GM18519 (cell line): Measurements from ENCODE around the gene NPIPA8.
"Not testable (repeated sequence)": the region's sequence is repeated elsewhere in the genome, so short reads cannot be mapped to it uniquely, and the experiment has no call there.

Source experiments
- ATAC-seq: cut with Tn5 transposase; IDR thresholded peaks from one replicate; pipeline ENCODE4 v1.9.1; 2021; ENCODE audit warnings: mild to moderate bottlenecking, moderate library complexity; ENCODE audit not compliant: unreplicated experiment, low FRiP score

NPIPA8 gene

DNA sequence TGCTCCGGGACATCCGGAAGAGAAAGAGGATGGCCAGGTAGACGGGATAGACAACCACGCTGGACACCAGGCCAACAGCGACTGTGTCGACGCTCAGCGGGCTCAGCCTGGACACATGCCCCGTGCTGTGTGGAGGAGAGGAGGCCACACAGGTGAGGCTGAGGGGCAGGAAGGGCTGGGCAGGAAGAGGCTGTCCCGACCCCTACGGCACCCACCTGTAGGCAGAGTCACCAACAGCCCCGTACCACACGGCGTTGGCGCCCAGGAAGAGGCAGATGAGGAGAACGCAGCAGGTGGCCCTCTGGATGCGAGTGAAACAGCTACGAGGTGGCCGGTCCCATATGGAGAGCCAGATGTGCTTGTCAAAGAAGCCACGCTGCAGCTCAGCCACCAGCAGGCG is at the start of gene NPIPA8:
NPIPA8 (minus strand) TSS at position 101 of the 400 bp plus-strand sequence. CDS start 4,074 bp downstream, outside the sequence.
- not testable (repeated sequence) for ATAC-seq

DNA sequence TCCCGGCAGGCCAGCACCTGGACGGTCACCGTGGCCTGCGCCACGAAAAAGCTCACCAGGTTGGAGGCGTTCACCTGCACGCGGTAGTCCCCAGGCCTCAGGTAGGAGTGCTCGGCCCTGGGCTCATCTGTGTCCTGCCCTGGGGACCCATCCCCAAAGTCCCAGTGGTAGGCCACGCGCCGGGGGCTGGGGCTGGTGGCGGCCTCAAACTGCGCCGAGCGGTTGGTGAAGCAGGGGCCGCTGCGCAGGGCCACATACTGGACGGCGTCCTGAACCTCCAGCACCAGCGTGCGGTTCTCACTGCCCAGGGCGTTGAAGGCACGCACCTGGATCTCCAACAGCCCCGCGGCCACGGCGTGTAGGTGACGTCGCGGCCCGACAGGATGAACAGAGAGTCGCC is 48.7 kb upstream of the NPIPA8 start:
- ATAC-seq, result not testable (repeated sequence)

DNA sequence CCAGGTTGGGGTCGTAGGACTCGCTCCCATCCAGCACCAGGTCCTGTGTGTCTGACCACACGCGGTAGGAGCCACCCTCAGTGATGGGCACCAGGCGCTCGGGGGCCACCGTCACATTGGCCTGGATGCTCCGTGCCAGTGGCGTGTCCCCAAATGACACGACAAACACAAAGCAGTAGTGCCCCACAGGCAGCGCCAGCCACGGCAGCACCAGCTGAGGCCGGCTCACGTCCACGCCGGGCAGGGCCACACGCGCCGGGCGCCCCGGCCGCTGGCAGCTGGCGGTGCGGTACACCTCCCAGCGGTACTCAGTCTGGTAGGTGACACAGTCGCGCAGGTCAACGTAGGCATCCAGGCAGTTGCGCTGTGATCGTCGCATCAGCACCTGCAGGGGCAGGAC is 48.3 kb upstream of the NPIPA8 start:
- not testable (repeated sequence) for ATAC-seq

DNA sequence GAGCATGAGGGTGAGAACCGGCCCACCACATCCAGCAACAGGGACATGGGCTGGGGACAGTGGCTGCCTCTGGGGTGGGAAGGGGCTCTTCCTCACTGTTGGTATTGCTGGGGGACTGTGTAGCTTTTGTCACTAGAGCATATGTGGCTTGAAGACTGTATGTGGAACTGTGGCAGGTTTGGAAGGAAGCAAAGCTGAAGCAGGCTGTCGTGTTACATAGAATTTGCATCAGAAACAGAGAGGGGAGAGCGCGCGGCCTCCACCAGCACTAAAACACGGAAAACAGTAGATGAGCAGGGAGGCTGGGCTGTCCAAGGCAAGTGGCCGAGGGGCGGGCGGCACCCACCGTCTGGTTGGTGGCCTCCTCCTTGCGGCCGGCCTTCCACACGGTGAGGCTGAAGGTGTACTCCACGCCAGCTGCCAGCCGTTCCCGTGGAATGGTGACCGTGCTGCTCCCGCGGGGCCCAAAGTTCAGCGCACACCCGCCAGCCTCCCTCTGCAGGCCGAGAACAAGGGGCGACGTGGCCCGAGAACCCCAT is 47.6 kb upstream of the NPIPA8 start:
- ATAC-seq, result not testable (repeated sequence)

DNA sequence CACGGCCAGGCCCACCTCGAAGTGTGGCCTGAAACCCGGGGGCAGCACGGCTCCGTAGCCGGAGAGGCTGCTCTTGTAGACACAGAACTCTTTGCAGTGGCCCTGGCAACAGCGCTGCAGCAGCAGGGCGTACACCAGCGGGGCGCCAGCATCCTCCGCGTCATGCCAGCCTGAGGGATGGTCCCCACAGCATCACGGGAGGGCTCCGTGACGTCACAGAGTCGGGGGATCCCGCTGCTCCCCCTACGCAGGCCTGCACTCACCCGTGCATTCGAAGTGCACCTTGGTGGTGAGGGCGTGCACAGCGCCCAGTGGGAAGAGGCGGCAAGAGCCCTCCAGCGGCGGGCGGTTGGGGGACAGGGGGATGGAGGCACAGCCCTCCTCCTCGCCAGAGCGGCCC is 46.2 kb upstream of the NPIPA8 start:
- not testable (repeated sequence) for ATAC-seq

DNA sequence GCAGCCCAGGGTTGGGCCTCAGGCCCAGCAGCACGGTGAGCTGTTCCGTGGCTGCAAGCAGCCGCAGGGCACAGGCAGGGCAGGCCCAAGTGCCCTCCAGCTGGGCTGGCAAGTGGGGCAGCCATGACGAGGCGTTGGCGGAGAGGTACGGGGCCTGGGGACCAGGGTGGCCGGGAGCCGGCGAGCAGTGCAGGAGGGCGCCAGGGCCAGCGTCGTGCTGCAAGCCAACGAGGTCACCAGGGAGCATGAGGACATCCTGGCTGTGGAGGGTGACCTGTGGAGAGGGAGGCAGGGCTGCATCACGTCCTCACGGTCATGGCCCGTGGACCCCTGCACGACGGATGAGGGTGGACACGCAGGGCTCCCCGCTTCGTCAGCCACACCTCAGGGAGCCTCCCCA is 11.2 kb upstream of the NPIPA8 start:
- ATAC-seq, result not testable (repeated sequence)

DNA sequence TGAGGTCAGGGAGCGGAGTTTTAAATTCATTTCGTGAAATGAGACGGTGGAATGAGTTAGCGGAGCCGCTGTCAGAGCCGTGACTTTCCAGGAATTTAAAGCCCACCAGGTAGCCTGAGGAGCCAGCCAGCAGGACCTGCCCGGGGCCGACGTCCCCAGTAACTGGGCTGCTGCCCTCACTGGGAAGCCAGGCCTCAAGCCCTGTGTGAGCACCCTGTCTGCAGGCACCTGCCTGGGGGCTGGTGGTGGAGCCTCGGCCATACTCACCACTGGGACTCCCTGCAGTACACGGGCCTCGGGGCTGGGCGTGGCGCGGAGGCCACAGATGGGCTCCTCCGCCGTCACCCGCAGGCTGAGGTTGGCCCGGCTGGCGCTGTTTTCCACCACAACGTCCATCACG is 10.5 kb upstream of the NPIPA8 start:
- not testable (repeated sequence) for ATAC-seq

DNA sequence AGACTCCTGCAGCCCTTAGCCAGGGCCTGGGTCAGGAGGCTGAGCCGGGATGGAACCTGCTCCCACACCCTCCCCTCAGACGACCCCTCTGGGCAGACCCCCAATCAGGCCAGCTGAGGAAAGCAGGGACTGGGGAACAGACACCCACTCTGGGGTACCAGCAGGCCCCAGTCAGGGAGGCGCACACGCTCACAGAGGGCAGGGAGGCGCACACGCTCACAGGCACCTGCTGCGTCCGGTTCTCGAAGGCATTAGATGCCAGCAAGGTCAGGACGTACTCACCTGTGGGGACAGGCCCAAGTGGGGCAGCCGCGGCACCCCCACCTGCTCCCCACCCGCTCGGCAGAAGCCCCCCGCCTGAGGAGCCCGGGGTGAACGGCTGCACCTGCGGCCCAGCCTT is 8.1 kb upstream of the NPIPA8 start:
- not testable (repeated sequence) for ATAC-seq

DNA sequence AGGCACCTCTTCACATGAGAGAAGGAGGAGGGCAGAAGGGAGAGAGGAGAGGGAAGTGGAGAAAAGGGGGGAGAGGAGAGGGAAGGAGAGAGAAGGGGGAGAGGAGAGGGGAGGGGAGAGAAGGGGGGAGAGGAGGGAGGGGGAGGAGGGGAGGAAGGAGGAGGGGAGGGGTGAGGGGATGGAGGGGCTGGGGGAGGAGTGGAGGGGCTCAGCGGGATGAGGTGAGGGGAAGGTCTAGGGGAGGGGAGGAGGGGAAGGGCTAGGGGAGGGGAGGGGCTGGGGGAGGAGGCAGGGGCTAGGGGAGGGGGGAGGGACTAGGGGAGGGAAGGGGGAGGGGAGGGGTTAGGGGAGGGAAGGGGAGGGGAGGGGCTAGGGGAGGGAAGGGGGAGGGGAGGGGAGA is 5.5 kb upstream of the NPIPA8 start:
- not testable (repeated sequence) for ATAC-seq

DNA sequence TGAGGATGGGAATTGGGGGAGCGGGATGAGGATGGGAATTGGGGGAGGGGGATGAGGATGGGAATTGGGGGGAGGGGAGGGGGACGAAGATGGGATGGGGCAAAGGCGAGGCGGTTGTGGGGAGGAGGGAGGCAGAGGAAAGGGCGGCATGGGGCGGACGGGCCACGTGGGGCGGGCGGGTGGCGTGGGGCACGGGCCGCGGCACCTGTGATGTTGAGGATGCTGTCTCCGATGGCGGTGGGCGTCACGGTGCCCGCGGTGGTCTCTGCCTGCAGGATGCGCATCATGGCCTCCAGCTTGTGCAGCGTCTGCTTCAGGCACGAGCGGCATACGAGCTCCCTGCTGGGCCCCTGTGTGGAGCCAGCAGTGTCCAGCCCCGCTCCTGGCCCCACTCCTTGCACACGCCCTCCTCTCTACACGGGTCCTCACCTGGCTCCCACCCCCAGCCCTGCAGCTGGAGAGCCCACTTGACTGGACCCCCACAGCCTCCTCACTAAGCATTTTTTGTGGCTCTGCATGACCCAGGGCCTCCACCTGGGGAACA is 5.0 kb upstream of the NPIPA8 start:
- ATAC-seq, result not testable (repeated sequence)

DNA sequence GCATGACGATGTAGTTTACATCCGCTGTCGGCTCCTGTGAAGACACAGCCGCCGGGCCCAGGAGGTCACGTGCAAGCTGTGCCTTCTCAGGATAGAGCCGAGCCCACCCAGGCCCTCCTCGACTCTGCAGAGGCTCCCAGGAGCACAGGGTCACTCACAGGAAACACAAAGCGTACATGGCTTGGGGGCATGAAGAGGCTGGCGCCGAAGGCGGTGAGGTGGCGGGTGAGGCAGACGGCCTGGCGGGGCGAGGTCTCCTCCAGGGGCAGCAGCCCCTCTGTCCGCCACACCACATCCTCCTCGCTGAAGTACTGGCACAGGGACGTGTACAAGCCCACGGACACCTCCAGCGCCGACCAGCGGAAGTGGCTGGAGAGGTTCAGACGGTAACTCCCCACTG is 2.7 kb upstream of the NPIPA8 start:
- ATAC-seq, result not testable (repeated sequence)

DNA sequence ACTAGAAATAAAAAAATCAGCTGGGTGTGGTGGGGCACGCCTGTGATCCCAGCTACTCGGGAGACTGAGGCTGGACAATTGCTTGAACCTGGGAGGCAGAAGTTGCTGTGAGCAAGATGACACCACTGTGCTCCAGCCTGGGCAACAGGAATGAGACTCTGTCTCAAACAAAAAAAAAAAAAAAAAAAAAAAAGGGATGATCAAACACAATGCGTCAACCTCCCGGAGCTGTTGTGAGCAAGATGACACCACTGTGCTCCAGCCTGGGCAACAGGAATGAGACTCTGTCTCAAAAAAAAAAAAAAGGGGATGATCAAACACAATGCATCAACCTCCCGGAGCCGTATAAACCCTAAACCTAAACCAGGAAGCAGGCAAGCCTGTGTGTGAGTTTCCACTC is 24.7 kb downstream of the NPIPA8 start:
- ATAC-seq, result not testable (repeated sequence)

DNA sequence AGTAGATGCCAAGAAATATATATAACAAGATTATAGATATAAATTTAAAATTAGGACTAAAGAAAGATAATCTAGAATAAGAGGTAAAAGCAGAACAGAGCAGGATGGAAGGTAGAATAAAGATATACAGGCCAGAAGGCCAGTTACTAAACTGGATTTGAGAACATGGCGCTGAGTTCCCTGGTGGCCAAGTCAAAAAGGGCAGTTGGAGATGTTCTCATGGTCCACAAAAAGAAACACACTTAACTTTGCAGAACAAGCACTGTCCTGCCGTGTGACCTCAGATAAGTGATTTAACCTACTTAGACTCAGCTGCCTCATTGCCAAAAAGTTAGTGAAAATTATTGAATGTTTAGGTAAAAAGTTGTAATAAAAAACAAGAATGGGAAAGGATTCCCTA is 27.4 kb downstream of the NPIPA8 start:
- ATAC-seq, result not testable (repeated sequence)

DNA sequence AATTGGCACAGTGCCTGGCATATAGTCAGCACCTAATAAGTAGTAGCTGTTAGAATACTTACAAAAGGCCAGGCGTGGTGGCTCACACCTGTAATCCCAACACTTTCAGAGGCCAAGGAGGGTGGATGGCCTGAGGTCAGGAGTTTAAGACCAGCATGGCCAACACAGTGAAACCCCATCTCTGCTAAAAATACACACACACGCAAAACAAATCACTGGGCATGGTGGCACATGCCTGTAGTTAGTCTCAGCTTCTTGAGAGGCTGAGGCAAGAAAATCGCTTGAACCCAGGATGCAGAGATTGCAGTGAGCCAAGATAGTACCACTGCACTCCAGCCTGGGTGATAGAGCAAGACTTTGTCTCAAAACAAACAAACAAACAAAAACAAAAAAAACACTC is 29.3 kb downstream of the NPIPA8 start:
- ATAC-seq, result not testable (repeated sequence)

DNA sequence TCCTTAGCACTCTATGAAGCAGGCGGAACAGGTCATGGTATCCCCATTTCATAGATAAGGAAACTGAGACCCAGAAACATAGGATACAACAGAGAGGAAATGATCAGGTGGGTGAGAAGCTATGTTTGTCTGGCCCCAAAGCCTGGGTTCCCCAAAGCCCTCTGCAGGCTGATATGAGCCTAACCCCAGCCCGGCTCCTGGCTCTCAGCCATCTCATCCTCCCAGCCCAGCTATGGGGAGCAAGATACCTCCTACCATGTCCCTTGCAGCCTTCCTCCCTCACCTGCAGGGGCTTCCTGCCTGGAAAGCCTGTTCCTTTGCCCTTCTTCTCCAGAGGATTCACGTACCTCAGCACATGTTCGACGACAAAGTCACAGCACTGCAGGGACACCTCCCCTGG is 30.5 kb downstream of the NPIPA8 start:
- ATAC-seq, result not testable (repeated sequence)

DNA sequence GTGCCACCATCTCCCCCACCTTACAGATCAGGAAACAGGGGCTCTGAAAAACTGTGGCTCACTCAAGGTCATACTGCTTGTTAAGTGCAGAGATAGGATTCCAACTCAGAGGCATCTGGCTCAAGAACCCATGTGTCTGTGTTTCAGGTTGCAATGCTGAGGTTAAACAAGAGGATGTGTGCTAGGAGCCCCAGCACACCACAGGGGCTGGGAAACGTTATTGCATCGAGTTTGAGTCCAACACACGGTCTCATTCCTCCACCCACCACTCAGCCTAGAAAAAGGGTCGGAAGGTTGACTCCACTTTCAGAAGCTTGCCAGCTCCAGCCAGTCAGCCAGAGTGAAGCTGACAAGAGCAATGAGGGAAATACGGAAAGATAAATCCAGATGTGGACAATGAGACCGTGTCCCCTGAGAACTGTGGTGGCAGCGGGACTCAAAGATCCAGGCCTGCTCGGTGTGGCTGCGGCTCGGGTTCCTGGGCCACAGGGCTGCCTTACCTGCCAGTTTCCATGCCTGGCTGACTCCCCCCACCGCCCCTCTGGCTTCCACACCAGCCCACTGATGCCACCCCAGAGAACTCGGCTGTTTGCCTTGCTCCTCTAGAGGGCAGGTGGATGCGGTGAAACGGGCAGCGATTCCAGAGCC is 33.4 kb downstream of the NPIPA8 start:
- ATAC-seq, result not testable (repeated sequence)

DNA sequence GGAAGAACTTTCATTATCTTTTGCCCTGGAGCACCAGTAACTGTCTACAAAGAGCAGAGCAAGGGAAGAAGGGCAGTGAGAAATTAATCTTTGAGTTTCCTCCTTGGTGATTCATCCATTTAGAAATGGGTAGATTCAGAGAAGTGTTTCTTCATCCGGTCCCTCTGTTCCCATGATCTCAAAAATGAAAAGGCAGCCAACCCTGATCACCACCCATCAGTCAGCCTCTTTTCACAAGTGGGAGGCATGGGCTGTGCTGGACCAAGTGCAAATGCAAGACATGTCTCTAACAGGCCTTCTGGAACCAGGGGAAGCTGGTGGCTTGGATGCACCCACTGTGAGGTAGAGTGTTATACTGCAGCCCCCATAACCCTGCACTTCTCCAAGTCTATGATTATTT is 38.8 kb downstream of the NPIPA8 start:
- not testable (repeated sequence) for ATAC-seq

DNA sequence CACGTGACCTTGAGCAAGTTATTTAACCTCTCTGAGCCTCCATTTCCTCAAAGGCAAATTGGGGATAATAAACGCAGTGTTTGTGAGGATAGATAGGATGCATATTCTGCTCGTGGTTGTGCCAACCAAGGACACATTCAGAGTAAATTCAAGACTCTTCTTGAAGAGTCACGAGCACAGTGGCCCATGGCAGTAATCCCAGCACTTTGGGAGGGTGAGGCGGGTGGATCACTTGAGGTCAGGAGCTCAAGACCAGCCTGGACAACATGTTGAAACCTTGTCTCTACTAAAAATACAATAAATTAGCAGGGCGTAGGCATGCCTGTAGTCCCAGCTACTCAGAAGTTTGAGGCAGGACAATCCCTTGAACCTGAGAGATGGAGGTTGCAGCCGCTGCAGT is 39.6 kb downstream of the NPIPA8 start:
- not testable (repeated sequence) for ATAC-seq

DNA sequence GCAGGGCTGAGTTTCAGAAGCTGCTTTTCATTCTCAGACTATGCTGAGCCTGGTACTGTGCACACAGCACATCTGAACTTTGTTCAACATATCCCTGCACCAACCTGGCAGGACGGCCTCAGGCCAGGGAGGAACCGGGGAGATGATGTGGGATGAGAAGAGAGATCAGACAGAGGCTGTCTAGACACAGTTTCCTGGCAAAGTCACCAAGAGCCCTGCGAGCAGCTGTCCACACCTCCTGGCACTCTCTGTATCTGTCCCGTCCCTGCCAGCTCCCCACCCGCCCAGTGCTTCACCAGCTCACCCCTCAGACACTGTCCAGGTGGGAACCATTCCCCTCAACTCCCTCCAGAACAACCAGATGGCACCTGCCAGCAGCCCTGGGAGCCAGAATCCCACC is 42.2 kb downstream of the NPIPA8 start:
- ATAC-seq, result not testable (repeated sequence)

DNA sequence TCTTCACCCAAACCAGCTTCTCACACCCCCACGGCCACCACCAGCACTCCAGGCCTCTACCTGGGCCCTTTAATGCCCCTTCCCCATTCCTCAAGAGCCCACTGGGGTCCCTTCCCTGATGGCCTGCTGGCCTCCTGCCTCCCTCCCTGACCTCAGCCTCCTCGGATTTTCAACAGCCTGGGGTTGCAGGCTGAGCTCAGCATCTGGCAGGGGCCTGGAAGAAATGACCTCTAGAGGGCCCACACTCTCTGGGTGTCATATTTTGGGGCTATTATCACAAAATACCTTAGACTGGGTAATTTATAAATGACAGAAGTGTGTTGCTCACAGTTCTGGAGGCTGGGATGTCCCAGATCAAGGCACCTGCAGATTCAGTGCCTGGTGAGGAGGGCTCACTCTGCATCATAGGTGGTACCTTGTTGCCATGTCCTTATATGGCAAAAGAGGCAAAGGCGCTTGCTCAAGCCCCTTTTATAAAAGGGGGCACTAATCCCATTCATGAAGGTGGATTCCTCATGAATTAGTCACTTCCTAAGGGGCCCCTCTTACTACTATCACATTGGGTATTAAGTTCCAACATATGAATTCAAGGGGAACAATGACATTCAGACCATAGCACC is 43.1 kb downstream of the NPIPA8 start:
- not testable (repeated sequence) for ATAC-seq

DNA sequence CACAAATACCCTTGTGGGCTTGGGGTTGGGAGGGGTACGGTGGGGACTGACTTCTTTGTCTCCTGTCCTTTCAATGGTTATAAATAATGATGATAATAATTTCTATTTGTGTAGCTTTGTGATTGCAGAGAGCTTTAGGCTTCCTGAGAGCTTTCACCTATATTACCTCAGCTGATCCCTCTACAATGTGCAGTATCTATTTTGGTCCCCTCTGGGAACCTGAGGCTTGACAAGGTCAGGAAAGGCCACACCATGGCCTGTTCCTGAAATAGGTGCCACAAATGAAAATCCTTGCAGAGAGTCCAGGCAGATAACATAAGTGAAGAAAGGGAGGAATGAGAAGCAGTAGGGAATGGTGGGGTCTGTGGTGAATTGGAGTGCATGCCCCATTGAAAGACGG is 45.6 kb downstream of the NPIPA8 start:
- not testable (repeated sequence) for ATAC-seq

DNA sequence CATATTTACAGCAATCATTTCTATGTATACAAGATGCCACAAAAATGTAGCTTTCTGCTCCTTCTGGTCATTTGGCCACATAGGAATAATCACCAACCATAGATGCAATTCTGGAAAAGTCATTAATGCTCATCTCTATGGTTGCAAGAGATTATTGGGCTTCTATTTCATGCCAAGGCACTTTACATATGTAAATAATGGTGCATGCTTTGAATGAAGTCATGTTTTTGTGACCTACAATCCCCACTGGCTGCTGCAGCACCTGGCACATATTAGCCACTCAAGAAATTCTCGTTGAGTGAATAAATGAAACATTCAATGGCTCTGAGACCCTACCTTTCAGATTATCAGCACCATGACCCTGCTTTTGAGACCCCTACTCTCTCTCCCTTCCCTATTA is 50.2 kb downstream of the NPIPA8 start:
- ATAC-seq, result not testable (repeated sequence)
